WTC11 (cell line): ENCODE data around the gene WDPCP. TPM values are rescaled to one million over a fixed set of nuclear protein-coding genes. Genes with fewer than 3 reads are reported as not detected.

Experiments used
- ATAC-seq: fragments of 200-7000 bp; cut with Tn5 transposase; 2 replicates; pipeline ENCODE4 v1.10.0; 2021; ENCODE audit warnings: mild to moderate bottlenecking, moderate library complexity
- CTCF ChIA-PET: fragments of 300-600 bp; sonication (Branson Sonifier 250); formaldehyde crosslinking; loops from one replicate; lab custom pipeline; 2021; ENCODE audit warnings: antibody characterized with exemption; lab: Charles Lee
- POLR2A ChIA-PET: fragments of 350-600 bp; sonication (Branson Sonifier 250); formaldehyde crosslinking; loops from one replicate; lab custom pipeline; 2021; ENCODE audit warnings: antibody characterized with exemption; lab: Charles Lee
- DNase-seq: peaks from one replicate; pipeline ENCODE4 v3.0.0; 2021; ENCODE audit warnings: low spot score
- H3K27ac Mint-ChIP-seq: 2 replicates; pipeline ENCODE4 v1.8.0; 2021; ENCODE audit warnings: mixed read lengths
- H3K27me3 Mint-ChIP-seq: 2 replicates; pipeline ENCODE4 v1.8.0; 2021; ENCODE audit warnings: low read depth, mild to moderate bottlenecking, moderate library complexity, mixed read lengths
- H3K36me3 Mint-ChIP-seq: 2 replicates; pipeline ENCODE4 v1.8.0; 2021; ENCODE audit warnings: mixed read lengths
- H3K4me1 Mint-ChIP-seq: 2 replicates; pipeline ENCODE4 v1.8.0; 2022; ENCODE audit warnings: mixed read lengths
- H3K4me3 Mint-ChIP-seq: 2 replicates; pipeline ENCODE4 v1.8.0; 2021; ENCODE audit warnings: mild to moderate bottlenecking, moderate library complexity, mixed read lengths
- H3K9me3 Mint-ChIP-seq: 2 replicates; pipeline ENCODE4 v1.8.0; 2021; ENCODE audit warnings: mixed read lengths
- ESRRA ChIP-seq: sonication (generic); formaldehyde crosslinking; IDR thresholded peaks from 2 replicates; pipeline ENCODE4 v1.8.1; 2022; ENCODE audit warnings: mild to moderate bottlenecking, missing genetic modification reagents, borderline replicate concordance
- FOXJ3 ChIP-seq: sonication (generic); formaldehyde crosslinking; IDR thresholded peaks from 2 replicates; pipeline ENCODE4 v1.9.0; 2021; ENCODE audit warnings: missing genetic modification reagents, mild to moderate bottlenecking, borderline replicate concordance
- NFE2L1 ChIP-seq: sonication (generic); formaldehyde crosslinking; IDR thresholded peaks from 2 replicates; pipeline ENCODE4 v1.8.1; 2023; ENCODE audit warnings: missing genetic modification reagents
- NR2C2 ChIP-seq: sonication (generic); formaldehyde crosslinking; IDR thresholded peaks from 2 replicates; pipeline ENCODE4 v1.8.0; 2022; ENCODE audit warnings: mild to moderate bottlenecking, missing genetic modification reagents
- PRRX2 ChIP-seq: fragments of 250-450 bp; sonication (Bioruptor Pico); IDR thresholded peaks from 2 replicates; pipeline ENCODE4 v1.8.0; 2021; ENCODE audit warnings: mild to moderate bottlenecking
- SOX15 ChIP-seq: fragments of 250-450 bp; sonication (Bioruptor Pico); IDR thresholded peaks from 2 replicates; pipeline ENCODE4 v1.9.0; 2021; ENCODE audit warnings: mild to moderate bottlenecking
- SP1 ChIP-seq: sonication (generic); formaldehyde crosslinking; conservative IDR thresholded peaks from 2 replicates; pipeline ENCODE4 v1.8.1; 2022; ENCODE audit warnings: missing genetic modification reagents
- TP53 ChIP-seq: sonication (generic); formaldehyde crosslinking; IDR thresholded peaks from 2 replicates; pipeline ENCODE4 v1.8.1; 2023; ENCODE audit warnings: mild to moderate bottlenecking, missing genetic modification reagents
- ZNF121 ChIP-seq: sonication (generic); formaldehyde crosslinking; IDR thresholded peaks from 2 replicates; pipeline ENCODE4 v1.8.0; 2023; ENCODE audit warnings: missing genetic modification reagents
- ZNF317 ChIP-seq: sonication (generic); formaldehyde crosslinking; IDR thresholded peaks from 2 replicates; pipeline ENCODE4 v1.8.1; 2023; ENCODE audit warnings: low read depth, mild to moderate bottlenecking, moderate library complexity, missing genetic modification reagents, borderline replicate concordance
- ZNF396 ChIP-seq: fragments of 250-450 bp; sonication (Bioruptor Pico); IDR thresholded peaks from 2 replicates; pipeline ENCODE4 v1.8.0; 2021; ENCODE audit warnings: mild to moderate bottlenecking, moderate library complexity, borderline replicate concordance
- ZNF416 ChIP-seq: fragments of 250-450 bp; sonication (Bioruptor Pico); IDR thresholded peaks from 2 replicates; pipeline ENCODE4 v1.9.0; 2021; ENCODE audit warnings: mild to moderate bottlenecking, inconsistent platforms
- ZNF423 ChIP-seq: fragments of 250-450 bp; sonication (Bioruptor Pico); IDR thresholded peaks from 2 replicates; pipeline ENCODE4 v2.1.2; 2022; ENCODE audit warnings: mild to moderate bottlenecking, moderate library complexity
- total RNA-seq: library from RNA; stranded (reverse); gene quantifications from 3 replicates; pipeline ENCODE4 v1.2.3, GENCODE V29; 2021
- TF ChIP-seq, protein P1 (sequence below): sonication (generic); formaldehyde crosslinking; IDR thresholded peaks from 2 replicates; pipeline ENCODE4 v1.8.1; 2022; ENCODE audit warnings: low read depth, missing genetic modification reagents, borderline replicate concordance
- TF ChIP-seq, protein P2 (sequence below): sonication (generic); formaldehyde crosslinking; IDR thresholded peaks from 2 replicates; pipeline ENCODE4 v1.8.1; 2023; ENCODE audit warnings: mild to moderate bottlenecking, missing genetic modification reagents
- TF ChIP-seq, protein P3 (sequence below): fragments of 250-450 bp; sonication (Bioruptor Pico); IDR thresholded peaks from 2 replicates; pipeline ENCODE4 v2.1.2; 2022; ENCODE audit warnings: mild to moderate bottlenecking, moderate library complexity
- TF ChIP-seq, protein P4 (sequence below): sonication (generic); formaldehyde crosslinking; IDR thresholded peaks from 2 replicates; pipeline ENCODE4 v1.8.1; 2022; ENCODE audit warnings: low read depth, mild to moderate bottlenecking, moderate library complexity, missing genetic modification reagents, borderline replicate concordance
- TF ChIP-seq, protein P5 (sequence below): sonication (generic); formaldehyde crosslinking; IDR thresholded peaks from 2 replicates; pipeline ENCODE4 v1.8.0; 2022; ENCODE audit warnings: mild to moderate bottlenecking, missing genetic modification reagents
- TF ChIP-seq, protein P6 (sequence below): fragments of 250-450 bp; sonication (Bioruptor Pico); IDR thresholded peaks from 2 replicates; pipeline ENCODE4 v1.9.0; 2021; ENCODE audit warnings: mild to moderate bottlenecking
- TF ChIP-seq, protein P7 (sequence below): fragments of 200-600 bp; IDR thresholded peaks from 2 replicates; pipeline ENCODE4 v1.8.0; 2022; ENCODE audit warnings: antibody characterized with exemption
- TF ChIP-seq, protein P8 (sequence below): fragments of 250-450 bp; sonication (Bioruptor Pico); IDR thresholded peaks from 2 replicates; pipeline ENCODE4 v1.9.0; 2021; ENCODE audit warnings: mild to moderate bottlenecking

The WDPCP gene
- total RNA-seq, 1 experiment from 2014 or later: 10.9 TPM

DNA sequence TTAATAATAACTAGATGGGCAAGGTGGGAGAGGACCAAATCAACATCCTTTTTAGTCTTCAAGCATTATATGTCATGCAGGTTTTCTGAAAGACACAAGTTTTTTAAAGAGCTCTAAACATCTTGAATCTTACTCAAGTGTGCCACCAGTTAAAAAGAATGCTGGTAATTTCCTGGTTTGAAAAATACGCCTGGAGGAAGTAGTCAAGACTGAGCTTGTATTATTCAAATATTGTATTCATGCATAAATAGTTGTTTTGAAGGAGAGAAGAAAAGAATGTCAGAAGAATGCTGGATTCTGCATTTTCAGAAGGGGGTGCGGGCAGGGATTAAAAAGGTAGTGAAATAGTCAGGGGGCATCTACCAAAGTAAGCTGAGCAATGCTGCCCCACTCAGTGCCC, 90.7 kb downstream of the WDPCP start:
- ATAC-seq: no peak
- POLR2A ChIA-PET: no interaction called here
- H3K27ac Mint-ChIP-seq: peak overlapping the region; percentile 80

DNA sequence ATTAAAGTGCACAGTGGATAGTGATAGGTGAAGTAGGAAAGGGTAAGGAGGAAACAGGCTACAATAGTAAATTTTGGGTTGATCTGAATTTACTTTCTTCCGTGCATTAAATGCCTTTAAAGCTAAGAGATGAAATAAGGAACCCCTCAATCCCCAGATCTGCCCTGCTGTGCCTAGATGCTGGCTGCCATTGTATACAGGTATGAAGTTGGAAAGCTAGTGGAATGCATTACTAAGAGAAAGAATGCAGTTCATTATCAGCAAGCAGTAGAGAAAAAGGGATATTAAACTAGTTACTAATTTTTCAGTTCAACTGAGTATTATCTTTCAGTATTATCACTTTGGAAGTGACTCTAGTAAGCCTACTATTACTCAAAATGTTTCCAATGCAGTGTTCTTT, 93.3 kb downstream of the WDPCP start:
- peak; percentile 55 for ATAC-seq
- Mint-ChIP-seq H3K9me3 (no peaks in the 10 kb centered on the region), H3K4me1 (peaks cover 40% of the 10 kb centered on the region)
- TF ChIP-seq SOX15 (CRISPR knock-in tag): no peak
- TF ChIP-seq PRRX2: no peak
- TF ChIP-seq, protein P1, sequence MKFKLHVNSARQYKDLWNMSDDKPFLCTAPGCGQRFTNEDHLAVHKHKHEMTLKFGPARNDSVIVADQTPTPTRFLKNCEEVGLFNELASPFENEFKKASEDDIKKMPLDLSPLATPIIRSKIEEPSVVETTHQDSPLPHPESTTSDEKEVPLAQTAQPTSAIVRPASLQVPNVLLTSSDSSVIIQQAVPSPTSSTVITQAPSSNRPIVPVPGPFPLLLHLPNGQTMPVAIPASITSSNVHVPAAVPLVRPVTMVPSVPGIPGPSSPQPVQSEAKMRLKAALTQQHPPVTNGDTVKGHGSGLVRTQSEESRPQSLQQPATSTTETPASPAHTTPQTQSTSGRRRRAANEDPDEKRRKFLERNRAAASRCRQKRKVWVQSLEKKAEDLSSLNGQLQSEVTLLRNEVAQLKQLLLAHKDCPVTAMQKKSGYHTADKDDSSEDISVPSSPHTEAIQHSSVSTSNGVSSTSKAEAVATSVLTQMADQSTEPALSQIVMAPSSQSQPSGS: no peak
- no peak for TF ChIP-seq ZNF317 (CRISPR knock-in tag)
- TF ChIP-seq, protein P2, sequence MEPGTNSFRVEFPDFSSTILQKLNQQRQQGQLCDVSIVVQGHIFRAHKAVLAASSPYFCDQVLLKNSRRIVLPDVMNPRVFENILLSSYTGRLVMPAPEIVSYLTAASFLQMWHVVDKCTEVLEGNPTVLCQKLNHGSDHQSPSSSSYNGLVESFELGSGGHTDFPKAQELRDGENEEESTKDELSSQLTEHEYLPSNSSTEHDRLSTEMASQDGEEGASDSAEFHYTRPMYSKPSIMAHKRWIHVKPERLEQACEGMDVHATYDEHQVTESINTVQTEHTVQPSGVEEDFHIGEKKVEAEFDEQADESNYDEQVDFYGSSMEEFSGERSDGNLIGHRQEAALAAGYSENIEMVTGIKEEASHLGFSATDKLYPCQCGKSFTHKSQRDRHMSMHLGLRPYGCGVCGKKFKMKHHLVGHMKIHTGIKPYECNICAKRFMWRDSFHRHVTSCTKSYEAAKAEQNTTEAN (CRISPR knock-in tag): no peak
- TF ChIP-seq ZNF396 (CRISPR knock-in tag): no peak
- TF ChIP-seq, all 79 proteins: peak for 0
- no peak for DNase-seq
- CTCF ChIA-PET: interaction anchor here (0.6 to 0.7 kb wide), 2 partner anchors 440 to 443 kb away, joined by 3 read pairs; no protein-coding TSS in a partner anchor
- no peaks in the 10 kb centered on the region for H3K36me3 Mint-ChIP-seq
- no peaks in the 10 kb centered on the region; the same call in 1 of the 2 replicates for H3K27me3 Mint-ChIP-seq
- POLR2A ChIA-PET: no interaction called here
- H3K4me3 Mint-ChIP-seq: no peak overlapping the region
- no peak overlapping the region for H3K27ac Mint-ChIP-seq

More for the DNA sequence above, 90.7 kb downstream of the WDPCP start:
- Mint-ChIP-seq H3K4me1 (peaks cover 40% of the 10 kb centered on the region), H3K27me3 (no peaks in the 10 kb centered on the region; the same call in 1 of the 2 replicates), H3K9me3 (no peaks in the 10 kb centered on the region), H3K4me3 (no peak overlapping the region), H3K36me3 (no peaks in the 10 kb centered on the region)
- no peak for DNase-seq
- TF ChIP-seq, protein P3, sequence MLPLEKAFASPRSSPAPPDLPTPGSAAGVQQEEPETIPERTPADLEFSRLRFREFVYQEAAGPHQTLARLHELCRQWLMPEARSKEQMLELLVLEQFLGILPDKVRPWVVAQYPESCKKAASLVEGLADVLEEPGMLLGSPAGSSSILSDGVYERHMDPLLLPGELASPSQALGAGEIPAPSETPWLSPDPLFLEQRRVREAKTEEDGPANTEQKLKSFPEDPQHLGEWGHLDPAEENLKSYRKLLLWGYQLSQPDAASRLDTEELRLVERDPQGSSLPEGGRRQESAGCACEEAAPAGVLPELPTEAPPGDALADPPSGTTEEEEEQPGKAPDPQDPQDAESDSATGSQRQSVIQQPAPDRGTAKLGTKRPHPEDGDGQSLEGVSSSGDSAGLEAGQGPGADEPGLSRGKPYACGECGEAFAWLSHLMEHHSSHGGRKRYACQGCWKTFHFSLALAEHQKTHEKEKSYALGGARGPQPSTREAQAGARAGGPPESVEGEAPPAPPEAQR: no peak
- no peak for TF ChIP-seq NFE2L1
- TF ChIP-seq, protein P4, sequence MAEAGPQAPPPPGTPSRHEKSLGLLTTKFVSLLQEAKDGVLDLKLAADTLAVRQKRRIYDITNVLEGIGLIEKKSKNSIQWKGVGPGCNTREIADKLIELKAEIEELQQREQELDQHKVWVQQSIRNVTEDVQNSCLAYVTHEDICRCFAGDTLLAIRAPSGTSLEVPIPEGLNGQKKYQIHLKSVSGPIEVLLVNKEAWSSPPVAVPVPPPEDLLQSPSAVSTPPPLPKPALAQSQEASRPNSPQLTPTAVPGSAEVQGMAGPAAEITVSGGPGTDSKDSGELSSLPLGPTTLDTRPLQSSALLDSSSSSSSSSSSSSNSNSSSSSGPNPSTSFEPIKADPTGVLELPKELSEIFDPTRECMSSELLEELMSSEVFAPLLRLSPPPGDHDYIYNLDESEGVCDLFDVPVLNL (CRISPR knock-in tag): no peak
- TF ChIP-seq, protein P5, sequence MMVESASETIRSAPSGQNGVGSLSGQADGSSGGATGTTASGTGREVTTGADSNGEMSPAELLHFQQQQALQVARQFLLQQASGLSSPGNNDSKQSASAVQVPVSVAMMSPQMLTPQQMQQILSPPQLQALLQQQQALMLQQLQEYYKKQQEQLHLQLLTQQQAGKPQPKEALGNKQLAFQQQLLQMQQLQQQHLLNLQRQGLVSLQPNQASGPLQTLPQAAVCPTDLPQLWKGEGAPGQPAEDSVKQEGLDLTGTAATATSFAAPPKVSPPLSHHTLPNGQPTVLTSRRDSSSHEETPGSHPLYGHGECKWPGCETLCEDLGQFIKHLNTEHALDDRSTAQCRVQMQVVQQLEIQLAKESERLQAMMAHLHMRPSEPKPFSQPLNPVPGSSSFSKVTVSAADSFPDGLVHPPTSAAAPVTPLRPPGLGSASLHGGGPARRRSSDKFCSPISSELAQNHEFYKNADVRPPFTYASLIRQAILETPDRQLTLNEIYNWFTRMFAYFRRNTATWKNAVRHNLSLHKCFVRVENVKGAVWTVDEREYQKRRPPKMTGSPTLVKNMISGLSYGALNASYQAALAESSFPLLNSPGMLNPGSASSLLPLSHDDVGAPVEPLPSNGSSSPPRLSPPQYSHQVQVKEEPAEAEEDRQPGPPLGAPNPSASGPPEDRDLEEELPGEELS (CRISPR knock-in tag): no peak
- TF ChIP-seq, protein P6, sequence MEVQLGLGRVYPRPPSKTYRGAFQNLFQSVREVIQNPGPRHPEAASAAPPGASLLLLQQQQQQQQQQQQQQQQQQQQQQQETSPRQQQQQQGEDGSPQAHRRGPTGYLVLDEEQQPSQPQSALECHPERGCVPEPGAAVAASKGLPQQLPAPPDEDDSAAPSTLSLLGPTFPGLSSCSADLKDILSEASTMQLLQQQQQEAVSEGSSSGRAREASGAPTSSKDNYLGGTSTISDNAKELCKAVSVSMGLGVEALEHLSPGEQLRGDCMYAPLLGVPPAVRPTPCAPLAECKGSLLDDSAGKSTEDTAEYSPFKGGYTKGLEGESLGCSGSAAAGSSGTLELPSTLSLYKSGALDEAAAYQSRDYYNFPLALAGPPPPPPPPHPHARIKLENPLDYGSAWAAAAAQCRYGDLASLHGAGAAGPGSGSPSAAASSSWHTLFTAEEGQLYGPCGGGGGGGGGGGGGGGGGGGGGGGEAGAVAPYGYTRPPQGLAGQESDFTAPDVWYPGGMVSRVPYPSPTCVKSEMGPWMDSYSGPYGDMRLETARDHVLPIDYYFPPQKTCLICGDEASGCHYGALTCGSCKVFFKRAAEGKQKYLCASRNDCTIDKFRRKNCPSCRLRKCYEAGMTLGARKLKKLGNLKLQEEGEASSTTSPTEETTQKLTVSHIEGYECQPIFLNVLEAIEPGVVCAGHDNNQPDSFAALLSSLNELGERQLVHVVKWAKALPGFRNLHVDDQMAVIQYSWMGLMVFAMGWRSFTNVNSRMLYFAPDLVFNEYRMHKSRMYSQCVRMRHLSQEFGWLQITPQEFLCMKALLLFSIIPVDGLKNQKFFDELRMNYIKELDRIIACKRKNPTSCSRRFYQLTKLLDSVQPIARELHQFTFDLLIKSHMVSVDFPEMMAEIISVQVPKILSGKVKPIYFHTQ (CRISPR knock-in tag): no peak
- TF ChIP-seq ZNF121 (CRISPR knock-in tag): no peak
- no peak for TF ChIP-seq TP53 (CRISPR knock-in tag)
- TF ChIP-seq, protein P7, sequence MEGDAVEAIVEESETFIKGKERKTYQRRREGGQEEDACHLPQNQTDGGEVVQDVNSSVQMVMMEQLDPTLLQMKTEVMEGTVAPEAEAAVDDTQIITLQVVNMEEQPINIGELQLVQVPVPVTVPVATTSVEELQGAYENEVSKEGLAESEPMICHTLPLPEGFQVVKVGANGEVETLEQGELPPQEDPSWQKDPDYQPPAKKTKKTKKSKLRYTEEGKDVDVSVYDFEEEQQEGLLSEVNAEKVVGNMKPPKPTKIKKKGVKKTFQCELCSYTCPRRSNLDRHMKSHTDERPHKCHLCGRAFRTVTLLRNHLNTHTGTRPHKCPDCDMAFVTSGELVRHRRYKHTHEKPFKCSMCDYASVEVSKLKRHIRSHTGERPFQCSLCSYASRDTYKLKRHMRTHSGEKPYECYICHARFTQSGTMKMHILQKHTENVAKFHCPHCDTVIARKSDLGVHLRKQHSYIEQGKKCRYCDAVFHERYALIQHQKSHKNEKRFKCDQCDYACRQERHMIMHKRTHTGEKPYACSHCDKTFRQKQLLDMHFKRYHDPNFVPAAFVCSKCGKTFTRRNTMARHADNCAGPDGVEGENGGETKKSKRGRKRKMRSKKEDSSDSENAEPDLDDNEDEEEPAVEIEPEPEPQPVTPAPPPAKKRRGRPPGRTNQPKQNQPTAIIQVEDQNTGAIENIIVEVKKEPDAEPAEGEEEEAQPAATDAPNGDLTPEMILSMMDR: no peak
- TF ChIP-seq NR2C2 (CRISPR knock-in tag): no peak
- TF ChIP-seq FOXJ3: no peak
- TF ChIP-seq ESRRA: no peak
- no peak for TF ChIP-seq ZNF396 (CRISPR knock-in tag)
- no peak for TF ChIP-seq ZNF423 (CRISPR knock-in tag)
- no peak for TF ChIP-seq SP1 (CRISPR knock-in tag)
- TF ChIP-seq ZNF416 (CRISPR knock-in tag): no peak
- TF ChIP-seq, protein P8, sequence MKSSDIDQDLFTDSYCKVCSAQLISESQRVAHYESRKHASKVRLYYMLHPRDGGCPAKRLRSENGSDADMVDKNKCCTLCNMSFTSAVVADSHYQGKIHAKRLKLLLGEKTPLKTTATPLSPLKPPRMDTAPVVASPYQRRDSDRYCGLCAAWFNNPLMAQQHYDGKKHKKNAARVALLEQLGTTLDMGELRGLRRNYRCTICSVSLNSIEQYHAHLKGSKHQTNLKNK (CRISPR knock-in tag): no peak
- CTCF ChIA-PET: interaction anchor here (1.3 to 3.8 kb wide), 3 partner anchors 9 to 73 kb away, joined by 4 to 25 read pairs (median 6); no protein-coding TSS in a partner anchor
